Measurements from ENCODE around the gene LENG1.
"Not testable (repeated sequence)": the region's sequence is repeated elsewhere in the genome, so short reads cannot be mapped to it uniquely, and the experiment has no call there.

LENG1 gene

DNA sequence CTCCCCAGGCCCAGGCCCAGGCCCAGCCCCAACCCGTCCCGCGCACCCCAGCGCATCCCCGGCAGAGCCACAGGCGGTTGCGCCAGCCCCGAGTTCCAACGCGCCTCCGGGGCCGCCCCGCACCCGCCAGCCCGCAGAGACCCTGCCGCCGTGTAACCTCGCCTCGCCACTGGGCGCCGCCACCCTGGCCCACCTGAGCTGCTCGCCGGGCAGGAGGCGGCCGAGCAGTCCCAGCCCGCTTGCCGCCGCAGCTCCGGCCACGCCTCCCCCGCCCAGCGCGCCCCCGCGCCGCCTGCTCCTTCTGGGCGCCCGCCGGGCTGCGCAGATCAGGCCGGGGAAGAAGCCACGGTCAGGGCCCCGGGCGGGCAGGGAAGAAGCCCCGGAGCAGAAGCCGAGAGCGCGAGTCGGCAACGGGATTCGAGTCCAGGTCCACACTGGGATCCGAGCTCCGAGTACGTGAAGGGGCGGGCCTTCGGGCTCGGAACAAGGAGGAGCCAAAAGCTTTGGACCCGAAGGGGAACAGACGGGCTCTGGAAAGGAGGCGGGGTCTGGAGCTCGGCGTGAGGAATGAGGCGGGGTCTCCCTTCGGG is 29.7 kb upstream of the LENG1 start, which contains the start of gene MBOAT7:
MBOAT7 (minus strand) TSS at position 436 of the 590 bp plus-strand sequence. CDS start 1,072 bp downstream, outside the sequence.
- no peak for DNase-seq

DNA sequence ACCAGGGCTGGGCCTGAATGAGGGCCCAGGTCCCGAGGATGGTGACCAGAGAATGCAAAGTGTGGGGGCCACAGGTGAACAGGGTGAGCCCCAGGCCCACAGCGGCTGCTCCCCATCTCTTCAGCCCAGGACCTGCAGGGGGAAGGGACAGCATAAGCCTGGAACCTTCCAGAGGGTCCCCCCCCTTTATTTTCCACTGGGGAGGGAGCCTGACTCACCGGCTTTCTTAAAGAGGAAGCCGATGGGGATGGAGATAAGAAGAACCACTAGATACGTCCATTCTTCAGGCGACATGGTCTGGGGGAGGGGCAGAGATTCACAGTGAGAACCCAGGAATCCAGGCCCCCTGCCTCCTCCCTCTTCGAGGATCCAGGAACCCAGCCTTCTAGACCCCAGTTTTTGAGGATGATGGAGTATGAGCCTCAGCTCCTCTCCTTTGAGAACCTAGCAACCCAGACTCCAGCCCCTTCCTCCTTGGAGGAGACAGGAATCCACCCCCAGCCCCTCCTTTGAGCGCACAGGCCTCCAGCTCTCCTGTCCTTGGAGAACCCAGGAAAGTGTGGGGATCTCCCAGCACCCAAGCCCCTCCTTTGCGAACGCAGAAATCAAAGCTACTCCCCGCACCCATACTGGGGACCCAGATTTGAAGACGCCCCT is 28.8 kb upstream of the LENG1 start:
- no peak for DNase-seq

DNA sequence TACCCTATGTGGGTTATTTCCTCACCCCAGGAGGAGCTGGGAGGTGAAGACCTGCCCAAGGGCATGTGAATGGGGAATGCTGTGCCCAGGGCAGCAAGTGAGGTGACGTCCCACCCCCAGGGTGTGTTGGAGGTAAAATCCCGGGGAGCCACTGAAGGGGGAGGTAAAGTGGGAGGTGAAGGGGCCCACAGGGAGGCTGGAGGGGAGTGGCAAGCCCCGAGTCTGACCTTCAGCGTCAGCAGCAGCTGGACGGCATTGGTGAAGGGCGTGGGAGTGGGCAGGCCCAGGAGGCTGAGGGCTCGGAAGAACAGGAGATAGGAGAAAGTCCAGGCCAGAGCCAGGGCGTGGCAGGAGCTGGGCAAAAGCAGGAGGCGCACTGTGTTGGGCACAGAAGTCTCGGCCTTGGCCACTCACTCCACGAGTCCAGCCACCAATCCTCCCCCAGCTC is 27.4 kb upstream of the LENG1 start:
- DNase-seq: no peak

DNA sequence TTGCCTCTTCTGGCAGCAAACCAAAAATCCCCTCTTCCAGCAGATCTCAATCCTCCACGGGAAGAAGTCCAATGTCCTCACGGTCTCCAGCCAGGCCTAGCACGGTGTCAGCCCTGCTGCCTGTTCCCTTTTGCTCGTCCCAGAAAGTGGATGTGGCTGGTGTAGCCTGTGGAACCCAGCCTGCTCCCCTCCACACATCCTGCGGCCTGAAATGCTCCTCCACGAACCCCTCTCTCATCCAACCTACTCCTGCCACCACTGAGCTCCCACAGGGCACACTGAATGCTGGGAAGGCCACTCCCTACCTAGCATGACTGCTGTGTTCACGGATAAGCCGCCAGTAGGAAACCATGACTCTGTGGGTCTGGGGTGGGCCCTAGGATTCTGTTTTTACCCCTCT is 26.8 kb upstream of the LENG1 start:
- no peak for DNase-seq

DNA sequence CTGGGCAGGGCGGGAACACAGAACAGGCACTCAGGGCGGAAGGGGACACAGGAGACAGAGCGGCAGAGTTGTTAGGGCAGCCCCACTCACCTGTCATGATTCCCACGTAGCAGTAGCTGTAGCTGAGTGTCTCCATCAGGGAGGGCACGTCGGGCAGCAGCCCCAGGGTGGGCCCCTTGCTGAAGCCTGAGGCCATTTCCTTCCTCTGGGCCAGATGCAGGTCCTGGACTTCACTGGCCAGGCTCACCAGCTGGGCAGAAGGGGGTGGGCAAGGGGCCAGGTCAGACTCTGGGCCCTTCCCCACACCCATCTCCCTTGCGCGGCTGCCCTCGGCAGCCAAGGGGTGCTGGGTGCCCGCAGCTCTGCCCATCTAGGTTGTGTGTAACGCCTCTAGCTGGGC is 23.9 kb upstream of the LENG1 start:
- DNase-seq: no peak

DNA sequence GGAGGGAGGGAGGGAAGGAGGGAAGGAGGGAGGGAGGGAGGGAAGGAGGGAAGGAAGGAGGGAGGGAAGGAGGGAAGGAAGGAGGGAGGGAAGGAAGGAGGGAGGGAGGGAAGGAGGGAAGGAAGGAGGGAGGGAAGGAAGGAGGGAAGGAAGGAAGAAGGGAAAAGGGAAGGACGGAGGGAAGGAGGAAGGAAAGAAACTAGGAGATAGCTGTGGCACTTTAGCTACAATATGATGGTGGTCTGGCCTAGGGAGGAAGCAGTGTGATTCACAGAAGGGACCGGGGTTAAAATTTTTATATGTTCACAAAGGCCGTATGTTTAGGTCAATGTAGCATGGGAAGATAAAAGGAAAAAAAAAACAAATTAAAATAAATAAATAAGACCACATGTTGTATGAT is 22.4 kb upstream of the LENG1 start:
- DNase-seq: not testable (repeated sequence)

DNA sequence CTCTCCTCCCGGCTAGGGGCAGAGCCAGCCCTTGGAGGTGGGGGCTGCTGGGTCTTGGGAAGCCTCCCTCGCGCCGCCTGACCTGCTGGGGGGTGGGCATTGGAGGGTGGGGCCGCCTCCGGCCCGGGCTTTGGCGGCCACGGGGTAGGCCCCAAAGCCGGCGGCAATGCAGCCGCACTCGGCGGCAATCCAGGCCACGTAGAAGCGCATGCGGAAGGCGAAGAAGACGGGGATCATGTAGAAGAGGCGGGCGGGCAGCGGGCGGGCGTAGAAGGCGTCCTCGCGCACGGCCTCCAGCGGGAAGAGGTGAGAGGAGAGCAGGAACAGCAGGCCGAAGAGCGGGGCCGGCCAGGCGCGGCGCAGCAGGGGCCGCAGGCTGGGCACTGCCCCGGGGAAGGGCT is 21.2 kb upstream of the LENG1 start:
- no peak for DNase-seq

DNA sequence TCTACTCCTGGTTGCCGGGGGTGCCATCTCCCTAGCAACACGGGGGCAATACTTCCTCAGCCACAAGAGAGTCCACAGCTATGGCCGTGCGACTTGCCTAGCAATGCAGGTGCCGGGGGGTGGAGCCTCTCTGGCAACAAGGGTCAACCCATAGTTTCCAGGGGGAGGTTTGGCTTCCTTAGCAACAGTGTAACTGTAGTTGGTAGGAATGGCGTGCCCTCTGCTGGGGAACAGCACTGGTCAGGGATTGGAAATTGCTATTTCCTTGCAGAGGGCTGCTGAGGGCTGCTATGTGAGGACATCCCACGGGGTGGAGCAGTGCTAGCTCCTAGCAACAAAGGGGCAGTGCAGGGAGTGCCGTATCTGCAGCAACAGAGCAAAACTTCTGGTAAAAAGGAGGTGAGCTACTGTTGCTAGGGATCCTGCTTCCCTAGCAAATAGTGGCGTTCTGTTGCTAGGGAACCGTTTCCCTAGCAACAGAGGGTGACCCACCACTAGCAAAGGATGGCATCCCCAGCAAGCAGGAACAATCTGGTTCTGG is 20.5 kb upstream of the LENG1 start:
- peak; percentile 63 for DNase-seq

DNA sequence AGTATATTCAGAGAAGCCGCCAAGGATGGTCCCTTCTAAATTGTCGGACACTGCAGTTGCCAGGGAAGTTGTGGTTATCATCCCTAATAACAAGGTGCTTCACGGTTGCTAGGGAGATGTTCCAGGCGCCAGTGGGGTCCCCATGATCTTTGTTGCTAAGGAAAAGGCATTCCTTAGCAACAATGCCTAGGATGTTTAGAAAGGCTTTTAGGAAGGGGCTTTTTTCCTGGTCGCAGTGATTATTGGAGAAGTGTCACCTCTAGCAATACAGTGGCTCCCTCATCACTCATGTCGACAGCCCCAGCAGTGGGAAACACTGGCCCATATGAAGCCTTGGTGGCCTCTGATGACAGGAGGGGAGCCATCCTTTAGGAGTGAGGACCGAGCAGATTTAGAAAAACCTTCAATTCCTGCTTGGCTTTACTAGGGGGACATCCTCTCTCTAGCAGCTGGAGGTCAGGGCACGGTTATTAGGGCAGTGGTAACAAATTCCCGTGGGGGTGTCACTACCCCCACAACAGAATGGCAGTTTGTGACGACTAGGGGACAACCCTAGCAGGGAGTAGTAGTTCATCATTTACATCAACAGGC is 19.8 kb upstream of the LENG1 start:
- no peak for DNase-seq

DNA sequence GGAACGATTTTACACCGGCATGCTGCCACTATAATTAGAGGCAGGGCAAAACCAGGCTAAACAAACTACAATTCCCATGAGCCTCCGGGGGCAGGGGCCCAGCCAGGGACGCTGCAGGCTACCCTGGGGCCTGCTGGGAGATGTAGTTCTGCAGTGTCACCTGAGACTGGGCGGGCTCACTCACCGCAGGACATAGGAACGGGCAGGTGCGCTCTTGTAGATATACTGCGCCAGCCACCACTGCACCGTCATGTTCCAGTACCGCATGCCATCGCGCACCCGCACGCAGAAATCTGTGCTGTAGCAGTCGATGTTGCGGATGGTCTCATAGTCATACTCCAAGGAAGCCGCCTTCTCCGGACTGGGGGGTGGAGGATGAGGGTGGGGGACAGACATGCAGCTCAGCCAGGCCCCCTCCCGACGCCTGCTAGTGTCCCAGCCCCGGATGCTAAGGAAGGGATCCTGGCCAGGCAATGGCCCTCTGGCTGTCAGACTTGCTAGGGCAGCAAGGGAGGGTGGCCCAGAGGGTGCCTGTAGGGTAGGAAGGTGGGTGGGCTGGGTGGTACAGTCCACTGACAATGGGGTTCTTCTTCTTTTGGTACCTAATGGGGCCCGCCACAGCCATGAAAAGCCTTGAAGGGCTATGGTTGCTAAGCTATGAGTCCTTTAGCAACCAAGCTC is 19.2 kb upstream of the LENG1 start:
- no peak for DNase-seq

DNA sequence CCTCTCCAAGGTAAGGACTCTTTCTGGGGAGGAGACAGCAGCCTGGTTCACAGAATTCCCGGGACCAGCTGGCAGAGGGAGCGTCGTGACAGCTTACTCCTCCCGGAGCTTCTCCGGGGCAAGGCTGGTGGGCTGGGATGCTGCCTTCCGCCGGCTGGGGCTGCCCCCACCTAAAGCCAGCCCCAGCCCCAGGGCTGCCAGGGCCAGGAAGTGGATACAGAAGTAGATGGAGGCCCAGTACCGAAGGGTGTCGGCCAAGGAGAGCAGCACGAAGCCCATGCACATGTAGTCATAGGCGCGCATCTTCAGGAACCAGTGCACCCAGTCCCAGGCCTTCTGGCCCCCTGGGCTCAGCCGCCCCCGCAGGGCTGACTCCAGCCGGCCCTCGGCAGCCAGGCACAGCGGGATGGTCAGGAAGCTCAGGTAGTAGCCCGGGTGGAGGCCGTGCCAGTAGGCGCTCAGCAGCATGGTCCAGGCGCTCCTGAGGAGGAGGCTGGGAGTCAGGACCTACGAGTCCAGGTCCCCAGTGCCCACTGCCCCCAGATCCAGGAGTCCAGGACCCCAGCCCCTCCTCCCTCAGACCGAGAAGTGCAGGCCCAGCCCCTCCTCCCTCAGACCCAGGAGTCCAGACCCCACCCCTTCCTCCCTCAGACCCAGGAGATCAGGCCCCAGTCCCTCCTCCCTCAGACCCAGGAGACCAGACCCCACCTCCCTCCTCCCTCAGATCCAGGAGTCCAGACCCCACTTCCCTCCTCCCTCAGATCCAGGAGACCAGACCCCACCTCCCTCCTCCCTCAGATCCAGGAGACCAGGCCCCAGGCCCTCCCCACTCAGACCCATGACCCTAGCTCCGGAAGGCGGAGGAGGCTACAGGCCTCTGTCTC is 14.7 kb upstream of the LENG1 start:
- peak; percentile 21 for DNase-seq

DNA sequence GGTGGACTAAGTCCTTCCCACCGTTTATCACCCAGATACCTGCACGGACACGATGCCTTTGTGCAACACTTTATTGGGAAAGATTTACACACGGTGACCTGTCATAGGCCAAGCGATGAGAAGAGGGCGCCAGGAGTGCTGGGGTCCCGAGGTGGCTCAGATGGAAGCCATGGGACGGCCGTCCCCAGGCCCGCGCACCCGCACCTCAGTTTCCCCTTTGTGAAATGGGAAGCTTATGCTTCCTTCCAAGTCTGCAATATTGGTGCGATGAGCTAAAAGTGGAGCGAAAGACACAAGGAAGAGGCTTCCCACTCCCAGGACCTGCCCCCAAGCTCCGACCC is 13.8 kb upstream of the LENG1 start:
- DNase-seq: no peak

DNA sequence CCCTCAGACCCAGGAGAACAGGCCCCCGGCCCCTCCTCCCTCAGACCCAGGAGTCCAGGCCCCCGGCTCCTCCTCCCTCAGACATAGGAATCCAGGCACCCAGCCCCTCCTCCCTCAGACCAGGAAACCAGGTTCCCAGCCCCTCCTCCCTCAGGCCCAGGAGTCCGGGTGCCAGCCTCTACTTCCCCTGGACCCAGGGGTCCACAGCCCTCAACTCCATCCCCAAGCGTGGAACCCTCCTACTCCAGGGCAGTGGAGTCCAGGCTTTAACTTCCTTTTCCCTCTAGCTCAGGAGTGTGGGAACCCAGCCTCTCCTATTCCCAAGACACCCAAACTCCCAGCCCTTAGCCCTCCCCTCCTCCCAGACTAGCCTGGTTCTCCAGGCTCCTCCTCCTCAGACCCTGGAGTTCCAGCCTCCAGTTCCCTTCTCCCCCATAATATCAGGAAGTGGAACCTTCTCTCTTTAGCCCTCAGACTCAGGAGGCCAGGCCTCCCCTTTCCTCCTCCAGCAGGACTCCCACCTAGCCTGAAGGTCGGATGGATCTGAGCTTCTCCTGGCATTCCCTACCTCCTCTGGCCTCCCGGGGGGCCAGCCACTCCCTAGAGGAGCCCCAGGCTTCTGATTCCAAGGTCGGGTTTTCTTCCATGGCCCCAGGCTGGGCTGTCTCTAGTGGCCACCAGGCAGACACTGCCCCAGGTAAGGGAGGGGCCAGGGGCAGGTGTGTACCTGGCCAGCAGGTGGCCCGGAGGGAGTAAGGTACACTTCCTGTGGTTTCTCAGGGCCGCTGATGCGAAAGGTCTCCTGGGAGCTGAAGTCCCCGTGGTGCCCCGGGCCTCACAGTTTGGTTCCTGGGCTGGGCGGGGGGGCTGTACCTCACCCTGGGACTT is 13.2 kb upstream of the LENG1 start, which contains the start of gene TMC4:
TMC4 (minus strand) TSS at position 690 of the 888 bp plus-strand sequence; CDS start at position 647, 43 bp downstream.
- peak; percentile 29 for DNase-seq

DNA sequence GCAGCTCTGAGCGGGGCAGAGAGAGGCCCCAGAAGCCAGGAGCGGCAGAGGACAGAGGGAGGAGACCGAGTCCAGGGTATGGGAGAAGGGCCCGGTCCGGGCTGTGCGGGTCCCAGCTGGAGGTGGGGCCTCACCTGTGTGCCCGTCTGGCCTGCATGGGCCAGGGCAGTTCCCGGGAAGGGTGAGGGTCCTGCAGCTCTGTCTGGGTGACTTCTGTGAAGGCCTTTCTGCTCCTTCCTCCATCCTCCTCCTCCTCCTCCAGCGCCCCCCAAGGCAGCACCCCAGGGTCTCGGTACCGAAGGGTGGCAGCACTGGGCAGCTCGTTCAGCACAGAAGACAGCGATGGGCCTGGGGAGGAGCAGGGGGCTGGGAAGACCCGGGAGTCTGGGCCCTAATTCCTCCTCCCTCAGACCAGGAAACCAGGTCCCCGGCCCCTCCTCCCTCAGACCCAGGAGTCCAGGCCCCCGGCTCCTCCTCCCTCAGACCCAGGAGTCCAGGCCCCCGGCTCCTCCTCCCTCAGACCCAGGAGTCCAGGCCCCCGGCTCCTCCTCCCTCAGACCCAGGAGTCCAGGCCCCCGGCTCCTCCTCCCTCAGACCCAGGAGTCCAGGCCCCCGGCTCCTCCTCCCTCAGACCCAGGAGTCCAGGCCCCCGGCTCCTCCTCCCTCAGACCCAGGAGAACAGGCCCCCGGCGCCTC is 12.4 kb upstream of the LENG1 start:
- peak; percentile 15 for DNase-seq

DNA sequence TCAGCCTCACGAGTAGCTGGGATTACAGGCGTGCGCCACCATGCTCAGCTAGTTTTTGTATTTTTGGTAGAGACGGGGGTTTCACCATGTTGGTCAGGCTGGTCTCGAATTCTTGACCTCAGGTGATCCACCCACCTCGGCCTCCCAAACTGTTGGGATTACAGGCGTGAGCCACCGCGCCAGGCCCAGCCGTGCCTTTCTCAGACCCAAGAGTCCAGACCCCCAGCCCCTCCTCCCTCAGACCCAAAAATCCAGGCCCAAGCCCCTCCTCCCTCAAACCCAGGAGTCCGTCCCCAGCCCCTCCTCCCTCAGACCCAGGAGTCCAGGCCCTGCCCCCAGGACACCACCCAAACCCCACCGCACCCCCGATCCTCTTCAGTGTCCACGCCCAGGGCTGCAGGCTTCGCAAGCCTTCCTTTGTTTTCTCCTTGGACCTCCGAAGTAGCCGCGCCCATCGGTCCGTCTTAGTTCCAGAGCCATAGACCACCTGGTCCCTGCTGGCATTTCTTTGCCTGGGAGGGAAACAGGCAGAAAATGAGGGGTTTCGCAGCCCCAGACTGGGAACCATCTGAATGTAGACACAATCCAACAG is 9.7 kb upstream of the LENG1 start:
- DNase-seq: peak; percentile 21

DNA sequence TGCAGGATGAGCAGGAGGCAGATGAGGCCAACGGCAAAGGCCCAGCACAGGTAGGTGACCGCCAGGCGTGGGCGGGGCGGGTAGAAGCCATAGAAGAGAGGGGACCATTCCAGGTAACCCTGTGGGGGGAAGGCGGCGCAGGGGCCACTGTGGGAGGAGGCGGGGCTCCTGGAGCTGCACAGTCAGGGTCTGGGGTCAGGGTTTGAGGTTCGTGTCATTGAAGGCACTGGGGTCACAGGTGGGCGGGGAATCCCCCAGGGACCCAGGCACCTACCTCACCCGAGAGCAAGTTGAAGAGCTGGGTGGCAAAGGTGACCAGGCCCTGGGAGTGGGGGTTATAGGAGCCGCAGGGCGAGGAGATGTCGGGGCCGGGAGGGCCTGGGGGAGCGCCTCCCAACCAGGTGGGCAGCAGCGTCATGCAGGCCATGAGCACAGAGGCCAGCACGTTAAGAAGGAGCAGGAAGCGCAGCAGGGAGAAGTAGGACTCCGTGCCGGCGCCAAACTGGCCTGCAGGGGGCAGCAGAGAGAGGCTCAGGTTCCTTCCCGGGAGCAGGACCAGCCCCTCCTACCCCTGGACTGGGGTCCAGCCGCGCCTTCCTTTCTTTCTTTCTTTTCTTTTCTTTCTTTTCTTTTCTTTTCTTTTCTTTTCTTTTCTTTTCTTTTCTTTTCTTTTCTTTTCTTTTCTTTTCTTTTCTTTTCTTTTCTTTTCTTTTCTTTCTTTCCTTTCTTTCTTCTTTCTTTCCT is 8.8 kb upstream of the LENG1 start:
- DNase-seq: peak; percentile 93

DNA sequence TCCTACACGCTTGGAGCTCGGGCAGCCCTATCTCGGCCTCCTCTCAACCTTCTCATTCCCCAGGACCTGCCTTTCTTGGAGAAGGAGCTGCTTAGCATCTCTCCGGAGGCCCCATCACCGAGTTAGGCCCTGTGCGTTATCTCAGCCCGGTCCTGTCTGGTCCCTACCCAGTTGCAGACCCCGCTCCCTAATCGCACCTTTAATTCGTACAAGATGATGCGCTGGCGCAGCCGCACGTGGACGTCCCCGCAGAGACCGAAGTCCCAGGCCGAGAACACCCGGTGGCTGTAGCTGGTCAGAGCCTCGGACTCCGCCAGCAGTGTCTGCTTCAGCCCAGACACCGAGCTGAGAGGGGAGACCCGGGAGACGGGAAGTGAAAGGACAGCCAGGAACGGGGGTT is 5.7 kb upstream of the LENG1 start:
- peak; percentile 17 for DNase-seq

DNA sequence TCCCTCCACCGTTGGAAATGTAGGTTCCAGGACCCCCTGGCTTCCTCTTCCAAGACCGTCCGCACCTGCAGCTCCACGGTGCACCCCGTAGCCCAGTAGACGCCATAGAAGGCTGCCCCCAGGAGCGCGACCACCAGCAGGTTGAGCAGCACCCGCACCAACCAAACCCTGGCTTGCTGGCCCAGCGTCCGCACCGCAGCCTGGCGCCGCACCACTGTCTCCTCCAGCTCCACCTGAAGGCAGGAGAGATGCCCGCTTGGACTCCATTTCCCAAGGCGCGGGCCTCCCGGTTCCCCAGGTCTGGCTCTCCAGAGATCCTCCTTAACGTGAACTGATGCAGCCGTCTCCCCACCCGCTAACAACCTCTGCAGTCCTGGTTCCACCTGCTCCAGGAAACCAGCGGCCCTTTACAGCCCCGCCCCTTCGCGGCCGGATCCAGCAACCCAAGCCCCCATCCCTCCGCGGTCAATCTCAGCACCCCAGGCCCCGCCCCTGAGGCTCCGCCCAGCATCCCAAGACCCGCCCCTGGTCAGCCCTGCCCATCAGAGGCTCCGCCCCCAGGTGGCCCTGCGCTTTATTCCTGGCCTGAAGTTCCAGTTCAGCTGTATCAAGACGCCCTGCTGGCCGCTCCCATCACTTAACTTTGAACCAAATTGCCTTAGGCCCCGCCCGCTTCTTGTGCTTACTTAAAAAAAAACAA is 5.0 kb upstream of the LENG1 start:
- DNase-seq: no peak

DNA sequence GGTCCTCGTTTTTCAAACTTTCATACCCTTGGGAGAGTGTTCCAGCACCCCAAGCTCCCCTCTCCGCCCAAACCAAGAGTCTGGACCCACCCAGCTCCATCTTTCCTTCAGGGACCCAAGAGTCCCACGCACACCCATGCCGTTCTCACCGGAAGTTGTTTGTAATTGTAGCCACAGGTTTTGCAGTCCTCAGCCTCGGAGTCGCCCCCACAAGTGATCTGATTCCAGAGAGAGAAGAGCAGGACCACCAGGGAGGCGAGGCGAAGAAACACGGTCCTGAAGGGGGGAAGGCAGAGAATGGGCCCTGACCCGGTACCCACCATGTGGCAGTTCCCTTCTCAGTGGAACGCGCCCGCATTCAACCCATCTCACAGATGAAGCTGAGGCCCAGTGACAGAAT is 3.4 kb upstream of the LENG1 start:
- no peak for DNase-seq
